GM21526 (cell line): ENCODE data around the gene MDM4.
"Not testable (repeated sequence)": the region's sequence is repeated elsewhere in the genome, so short reads cannot be mapped to it uniquely, and the experiment has no call there.

Source experiments
- ATAC-seq: cut with Tn5 transposase; IDR thresholded peaks from one replicate; pipeline ENCODE4 v1.9.1; 2021; ENCODE audit warnings: moderate library complexity; ENCODE audit not compliant: unreplicated experiment, low FRiP score

The MDM4 gene

DNA sequence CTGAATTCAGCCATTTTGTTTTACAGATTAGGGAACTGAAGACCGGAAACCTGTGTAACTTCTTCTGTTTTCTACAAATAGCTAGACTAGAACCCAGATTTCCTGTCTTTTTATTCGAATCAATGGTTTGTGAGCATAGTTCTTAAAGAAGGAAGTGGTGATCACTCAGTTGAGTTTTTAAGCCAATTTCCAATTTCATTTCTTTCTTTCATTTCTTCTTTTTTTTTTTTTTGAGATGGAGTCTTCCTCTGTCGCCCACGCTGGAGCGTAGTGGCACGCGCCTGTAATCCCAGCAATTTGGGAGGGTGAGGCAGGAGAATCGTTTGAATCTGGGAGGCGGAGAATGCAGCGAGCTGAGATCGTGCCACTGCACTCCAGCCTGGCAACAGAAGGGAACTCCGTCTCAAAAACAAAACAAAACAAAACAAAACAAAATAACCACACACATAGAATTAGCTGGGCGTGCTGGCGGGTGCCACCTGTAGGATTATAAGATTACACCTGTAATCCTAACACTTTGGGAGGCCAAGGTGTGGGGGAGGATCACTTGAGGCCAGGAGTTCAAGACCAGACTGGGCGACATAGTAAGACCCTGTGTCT lies 3.0 kb upstream of the MDM4 start:
- ATAC-seq: peak; percentile 40

DNA sequence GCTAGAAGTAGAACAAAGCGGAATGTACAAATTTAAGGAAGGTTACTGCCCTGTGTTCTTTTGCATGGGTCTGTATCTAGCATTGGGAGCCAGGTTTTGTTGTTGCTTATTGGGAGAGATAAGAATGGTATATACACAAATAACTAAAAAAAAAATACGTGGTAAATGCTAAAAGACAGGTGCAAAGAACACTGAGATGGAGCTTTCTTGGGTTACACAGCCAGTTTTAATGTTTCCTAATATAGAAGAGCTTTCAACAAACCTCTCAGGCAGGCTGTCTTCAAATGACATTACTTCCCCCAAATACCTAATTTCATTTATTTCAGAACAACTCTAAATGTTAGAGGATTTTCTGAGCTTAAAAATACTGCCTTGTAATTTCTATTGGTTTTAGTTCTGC lies 1.4 kb upstream of the MDM4 start:
- no peak for ATAC-seq

DNA sequence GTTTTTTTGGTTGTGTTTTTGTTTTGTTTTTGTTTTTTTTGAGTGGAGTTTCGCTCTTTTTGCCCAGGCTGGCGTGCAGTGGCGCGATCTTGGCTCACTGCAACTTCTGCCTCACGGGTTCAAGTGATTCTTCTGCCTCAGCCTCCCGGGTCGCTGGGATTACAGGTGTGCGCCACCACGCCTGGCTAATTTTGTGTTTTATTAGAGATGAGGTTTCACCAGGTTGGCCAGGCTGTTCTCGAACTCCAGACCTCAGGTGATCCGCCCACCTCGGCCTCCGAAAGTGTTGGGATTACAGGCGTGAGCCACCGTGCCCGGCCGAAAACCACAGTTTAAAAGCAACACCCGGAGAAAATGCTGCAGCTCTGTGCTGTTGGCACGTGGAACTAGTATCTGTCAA lies 1.2 kb downstream of the MDM4 start:
- not testable (repeated sequence) for ATAC-seq

DNA sequence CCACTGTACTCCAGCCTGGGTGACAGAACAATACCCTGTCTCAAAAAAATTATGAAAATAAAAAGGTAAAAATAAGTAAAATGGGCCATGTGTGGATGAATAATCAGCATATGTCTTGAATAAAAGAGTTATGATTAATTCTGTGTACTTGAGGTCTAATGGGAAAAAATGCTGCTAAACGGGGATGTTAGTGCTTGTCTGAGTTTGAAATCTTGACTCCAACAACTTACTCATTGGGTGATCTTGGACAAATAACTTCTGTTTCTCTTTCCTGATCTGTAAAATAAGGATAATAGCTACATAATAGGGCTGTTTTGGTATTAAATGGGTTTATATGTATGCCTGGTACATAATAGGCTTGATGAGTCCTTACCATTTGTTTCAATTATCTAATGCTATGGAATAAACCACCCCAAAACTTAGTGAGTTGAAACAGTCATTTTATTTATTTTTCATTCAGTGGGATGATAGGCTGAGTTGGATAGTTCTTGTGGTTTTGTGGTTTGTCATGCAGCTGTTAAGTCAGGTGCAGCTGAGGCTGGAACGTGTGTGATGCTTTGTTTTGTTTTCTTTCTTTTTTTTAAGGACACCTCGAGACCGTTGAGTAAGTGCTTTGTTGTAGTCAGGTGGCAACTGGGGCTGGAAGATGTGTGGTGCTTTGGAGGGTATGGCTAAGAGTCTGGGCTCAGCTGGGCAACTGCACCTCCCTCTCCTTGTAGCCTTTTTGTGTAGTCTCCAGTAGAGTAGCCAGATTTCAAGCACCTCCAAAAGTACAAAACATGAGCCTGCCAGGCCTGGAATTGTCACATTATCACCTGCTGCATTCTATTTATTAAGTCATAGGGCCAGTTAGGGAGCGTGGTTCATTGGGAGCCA lies 4.9 kb downstream of the MDM4 start:
- no peak for ATAC-seq

DNA sequence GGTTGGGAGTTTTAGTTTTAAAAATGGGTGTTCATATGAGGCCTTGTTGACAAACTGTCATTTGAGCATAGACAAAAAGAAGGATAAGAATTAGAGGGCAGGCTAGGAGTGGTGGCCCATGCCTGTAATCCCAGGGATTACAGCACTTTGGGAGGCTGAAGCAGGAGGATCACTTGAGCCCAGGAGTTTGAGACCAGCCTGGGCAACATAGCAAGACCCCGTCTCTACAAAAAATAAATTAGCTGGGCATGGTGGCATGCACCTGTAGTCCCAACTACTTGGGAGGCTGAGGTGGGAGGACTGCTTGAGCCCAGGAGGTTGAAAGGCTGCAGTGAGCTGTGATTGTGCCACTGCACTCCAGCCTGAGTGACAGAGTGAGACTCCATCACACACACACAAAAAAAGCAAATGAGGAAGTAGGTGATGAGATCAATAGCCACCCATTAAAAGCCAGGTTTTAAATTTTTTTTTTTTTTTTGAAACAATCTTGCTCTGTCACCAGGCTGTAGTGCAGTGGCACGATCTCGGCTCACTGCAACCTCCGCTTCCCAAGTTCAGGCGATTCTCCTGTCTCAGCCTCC lies 5.8 kb downstream of the MDM4 start:
- not testable (repeated sequence) for ATAC-seq

DNA sequence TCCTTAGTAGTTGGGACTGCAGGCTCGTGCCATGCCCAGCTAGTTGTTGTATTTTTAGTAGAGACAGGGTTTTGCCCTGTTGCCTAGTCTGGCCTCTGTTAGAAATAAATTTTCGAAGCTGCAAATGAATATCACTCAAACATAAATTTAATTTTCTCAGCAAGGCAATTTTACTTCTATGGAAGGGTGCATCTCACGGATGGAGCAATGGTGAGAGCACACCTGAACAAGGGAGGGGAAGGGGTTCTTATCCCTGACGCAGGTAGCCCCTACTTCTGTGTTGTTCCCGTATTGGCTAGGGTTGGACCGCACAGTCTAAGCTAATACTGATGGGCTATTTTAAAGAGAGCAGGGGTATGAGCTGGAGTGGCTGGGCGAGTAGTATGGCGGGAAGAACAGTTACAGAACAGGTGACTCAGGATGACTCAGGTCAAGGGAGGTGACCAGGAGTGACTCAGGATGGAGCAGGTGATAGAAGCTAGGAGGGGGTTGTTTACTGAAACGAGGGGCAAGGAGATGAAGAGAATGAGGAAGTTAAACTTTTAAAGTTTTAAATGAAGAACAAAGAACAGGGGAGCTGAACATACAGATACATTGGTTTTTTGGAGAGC lies 7.5 kb downstream of the MDM4 start:
- no peak for ATAC-seq

DNA sequence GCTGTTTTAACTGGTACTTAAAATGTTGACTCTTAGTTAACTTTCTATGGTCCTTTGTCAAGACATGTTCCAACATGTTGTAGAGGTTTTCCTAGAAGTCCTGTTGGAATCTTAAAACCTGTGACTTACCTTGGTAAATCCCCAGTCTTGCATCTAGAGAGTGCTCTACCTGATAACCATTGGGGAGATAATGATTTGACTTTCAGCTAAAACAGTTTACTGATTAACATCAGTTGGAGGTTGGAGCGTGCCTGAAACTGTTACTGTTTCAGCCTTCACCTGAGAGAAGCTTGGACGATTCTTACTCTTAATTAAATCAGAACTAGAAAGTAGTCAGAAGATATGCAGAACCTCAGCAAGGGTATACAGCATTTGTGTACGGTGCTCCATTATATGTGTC lies 8.8 kb downstream of the MDM4 start:
- no peak for ATAC-seq

DNA sequence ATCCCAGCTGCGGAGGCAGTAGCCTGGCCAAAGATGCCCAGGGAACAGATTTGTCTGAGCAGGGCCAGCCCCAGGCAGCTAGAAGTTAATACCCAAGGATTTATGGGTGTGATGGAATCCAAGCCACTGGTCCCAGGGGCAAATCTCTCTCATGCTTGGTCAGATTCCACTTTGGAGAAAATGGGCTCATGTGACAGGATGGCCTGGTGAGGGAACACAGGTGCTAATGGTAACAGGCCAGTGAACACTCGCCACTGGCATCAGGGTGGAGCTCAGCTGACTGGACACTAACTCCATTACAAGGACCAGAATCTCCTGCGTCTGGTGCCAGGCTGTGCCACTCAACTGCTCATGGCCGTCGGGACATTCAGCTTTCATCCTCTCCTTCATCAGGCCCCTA lies 12.0 kb downstream of the MDM4 start:
- no peak for ATAC-seq

DNA sequence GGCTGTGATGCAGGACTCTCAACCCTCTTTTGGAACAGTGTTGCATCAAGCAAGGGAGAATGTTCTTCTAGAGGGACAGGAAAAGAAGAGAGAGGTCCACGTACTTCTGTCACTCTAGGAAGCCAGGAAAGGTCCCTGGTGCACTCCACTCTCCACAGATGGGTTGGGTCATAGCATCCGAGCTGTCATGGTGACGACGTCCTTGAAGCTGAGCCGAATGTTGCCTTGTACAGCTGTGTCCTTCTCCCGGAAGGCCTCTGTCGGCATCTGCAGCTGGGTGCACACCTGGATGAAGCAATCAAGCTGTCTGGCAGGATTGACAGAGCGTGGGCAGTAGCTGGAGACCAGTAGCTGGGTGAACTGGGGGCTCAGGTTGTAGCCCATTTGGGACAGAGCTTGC lies 12.5 kb downstream of the MDM4 start:
- no peak for ATAC-seq

DNA sequence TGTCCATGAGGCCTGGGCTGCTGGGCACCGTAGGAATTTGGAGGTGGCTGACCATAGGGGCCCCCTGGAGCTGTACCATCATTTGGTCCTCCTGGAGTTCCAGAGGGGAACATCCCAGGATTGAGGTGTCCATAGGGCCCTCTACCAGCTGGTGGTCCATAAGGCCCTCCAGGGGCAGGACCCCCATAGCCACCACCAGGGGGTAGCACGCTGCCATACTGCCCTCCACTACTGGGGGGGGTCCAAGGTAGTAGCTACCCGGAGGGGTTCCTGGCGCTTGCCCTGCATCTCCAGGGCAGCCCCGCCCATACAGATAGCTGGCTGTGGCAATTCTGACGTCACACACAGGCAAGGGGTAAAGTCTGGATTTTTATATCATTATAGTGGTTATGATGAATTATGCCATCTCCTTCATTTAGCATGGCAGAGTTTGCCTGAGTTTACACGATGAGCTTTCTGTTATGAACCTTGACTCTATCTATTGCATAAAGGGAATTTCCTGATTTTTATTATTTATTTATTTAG lies 13.2 kb downstream of the MDM4 start:
- no peak for ATAC-seq

DNA sequence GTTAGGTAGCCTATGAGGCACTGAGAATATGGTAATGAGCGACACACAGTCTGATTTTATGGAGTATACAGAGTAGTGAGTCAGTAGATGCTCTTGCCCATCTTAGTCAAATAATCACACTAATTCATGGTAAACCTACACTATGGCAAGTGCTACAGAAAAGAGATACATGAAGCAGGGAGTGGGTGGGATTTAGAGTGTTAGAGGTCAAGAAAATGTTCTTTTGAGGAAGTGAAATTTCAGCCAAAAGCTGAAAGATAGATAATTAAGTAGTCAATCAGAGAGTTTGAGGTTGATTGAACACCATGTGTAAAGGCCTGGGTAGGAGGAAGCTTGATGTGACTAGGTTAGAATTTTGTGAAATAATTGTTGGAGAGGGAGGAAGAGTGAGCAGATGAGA lies 14.7 kb downstream of the MDM4 start:
- ATAC-seq: peak; percentile 66

DNA sequence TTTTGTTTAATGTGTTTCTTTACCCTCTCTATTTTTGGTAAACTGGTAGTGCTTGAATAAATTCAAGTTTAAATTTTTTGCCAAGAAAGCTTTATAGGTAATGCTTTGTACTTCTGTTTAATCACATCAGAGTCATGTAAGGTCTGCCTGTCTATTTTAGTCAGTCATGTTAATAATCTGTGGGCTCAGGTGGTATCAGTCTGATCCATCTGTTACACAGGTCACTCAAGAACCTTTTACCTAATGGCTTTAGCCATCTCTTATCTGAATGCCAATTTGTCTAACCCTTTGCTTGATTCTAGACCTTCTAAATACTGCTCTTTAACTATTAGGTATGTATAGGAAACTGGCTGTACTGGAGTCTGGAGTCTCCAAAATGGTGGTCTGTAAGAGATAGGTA lies 16.6 kb downstream of the MDM4 start:
- ATAC-seq: no peak

DNA sequence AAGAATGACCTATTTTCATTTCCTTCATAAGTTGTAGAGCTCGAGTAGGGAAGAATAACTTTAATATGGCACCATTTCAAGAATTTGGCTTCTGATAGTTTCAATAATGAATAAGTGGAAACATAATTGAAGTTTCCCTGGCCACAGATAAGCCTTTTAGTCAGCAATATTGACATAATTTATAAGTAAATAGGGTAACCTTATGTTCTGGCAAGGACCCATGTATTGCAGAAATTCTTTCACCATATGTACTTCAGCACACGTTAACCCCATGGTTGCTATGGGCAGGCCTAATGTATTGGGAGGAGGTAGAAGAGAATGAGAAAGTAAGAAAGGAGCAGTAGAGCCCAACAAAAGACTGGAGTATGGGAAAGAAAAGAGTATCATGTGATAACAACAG lies 25.4 kb downstream of the MDM4 start:
- ATAC-seq: no peak

DNA sequence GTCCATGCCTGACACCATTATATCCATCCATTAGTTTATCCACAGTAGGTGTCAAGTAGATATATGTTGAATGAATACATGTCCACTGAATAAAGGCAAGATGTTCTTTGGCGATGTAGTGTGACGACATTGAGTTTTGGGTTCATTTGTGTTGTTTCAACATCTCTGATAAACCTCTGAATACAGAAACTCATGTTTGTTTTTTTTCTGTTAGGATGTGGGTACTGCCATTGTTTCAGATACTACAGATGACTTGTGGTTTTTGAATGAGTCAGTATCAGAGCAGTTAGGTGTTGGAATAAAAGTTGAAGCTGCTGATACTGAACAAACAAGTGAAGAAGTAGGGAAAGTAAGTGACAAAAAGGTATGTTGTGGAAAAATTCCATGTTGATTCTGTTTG lies 28.1 kb downstream of the MDM4 start:
- no peak for ATAC-seq

DNA sequence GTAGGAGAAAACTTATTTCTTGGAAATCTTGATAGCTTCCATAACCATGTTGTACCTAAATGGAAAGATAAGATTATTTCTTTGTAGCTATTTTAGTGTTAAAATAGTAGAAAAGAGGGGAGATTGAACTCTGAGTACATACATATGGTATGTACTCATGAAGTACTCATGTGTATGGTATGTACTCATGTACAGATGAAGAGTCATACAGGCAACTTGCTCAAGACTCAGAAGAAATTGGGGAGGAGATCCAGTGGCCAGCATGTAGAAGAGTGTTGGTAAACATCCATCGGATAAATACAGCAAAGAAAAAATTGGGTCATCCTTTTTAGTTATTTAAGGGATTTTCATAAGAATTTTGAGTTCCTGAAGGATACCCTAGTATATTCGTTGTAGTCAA lies 29.0 kb downstream of the MDM4 start:
- no peak for ATAC-seq

DNA sequence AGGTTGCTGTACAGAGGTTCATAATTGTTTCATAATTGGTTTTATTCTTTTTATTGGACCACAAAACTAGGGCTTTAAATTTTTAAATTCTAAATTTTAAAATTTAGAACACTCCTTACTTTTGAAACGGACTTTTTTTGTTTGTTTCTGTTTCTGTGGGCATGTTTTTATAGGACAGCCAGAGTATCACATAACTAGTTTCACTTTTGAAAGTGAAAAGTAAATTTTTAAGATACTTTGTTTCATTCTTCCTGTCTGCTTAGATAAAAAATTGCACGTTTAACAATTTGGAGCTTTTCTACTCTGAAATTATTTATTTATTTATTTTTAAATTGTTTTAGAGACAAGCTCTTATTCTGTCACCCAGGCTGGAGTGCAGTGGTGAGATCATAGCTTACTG lies 29.7 kb downstream of the MDM4 start:
- ATAC-seq: no peak

DNA sequence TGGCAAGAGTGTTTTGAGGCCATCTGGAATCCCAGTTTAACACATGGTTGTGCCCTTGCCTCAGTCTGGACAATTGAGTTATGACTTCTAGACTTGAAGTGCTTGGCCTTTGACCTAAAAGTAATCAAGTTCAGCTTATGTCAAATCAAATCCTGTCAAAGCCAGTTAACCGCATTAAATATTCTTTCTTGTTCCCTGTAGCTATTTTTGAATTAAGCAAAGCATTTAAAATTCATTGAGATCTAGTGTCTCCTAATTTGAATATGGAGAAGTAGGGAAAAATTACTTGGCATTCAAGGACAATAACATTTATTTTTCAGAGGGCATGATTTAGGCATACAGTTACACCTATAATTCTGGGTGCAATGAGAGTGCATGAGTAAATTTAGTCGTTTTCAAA lies 32.1 kb downstream of the MDM4 start:
- ATAC-seq: no peak

DNA sequence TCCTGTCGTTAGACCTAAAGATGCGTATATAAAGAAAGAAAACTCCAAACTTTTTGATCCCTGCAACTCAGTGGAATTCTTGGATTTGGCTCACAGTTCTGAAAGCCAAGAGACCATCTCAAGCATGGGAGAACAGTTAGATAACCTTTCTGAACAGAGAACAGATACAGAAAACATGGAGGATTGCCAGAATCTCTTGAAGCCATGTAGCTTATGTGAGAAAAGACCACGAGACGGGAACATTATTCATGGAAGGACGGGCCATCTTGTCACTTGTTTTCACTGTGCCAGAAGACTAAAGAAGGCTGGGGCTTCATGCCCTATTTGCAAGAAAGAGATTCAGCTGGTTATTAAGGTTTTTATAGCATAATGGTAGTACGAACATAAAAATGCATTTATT lies 33.1 kb downstream of the MDM4 start:
- no peak for ATAC-seq

DNA sequence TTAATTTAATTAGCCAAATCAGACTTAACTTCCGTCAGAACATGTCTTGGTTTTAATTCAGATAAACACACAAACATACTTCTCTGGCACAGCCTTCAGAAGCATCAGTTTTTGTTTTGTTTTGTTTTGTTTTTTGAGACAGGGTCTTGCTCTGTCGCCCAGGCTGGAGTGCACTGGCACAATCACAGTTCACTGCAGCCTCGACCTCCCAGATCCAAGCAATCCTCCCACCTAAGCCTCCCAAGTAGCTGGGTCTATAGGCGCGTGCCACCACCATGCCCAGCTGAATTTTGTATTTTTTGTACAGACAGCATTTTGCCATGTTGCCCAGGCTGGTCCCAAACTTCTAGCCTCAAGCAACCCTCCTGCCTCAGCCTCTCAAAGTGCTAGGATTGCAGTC lies 34.7 kb downstream of the MDM4 start:
- no peak for ATAC-seq

DNA sequence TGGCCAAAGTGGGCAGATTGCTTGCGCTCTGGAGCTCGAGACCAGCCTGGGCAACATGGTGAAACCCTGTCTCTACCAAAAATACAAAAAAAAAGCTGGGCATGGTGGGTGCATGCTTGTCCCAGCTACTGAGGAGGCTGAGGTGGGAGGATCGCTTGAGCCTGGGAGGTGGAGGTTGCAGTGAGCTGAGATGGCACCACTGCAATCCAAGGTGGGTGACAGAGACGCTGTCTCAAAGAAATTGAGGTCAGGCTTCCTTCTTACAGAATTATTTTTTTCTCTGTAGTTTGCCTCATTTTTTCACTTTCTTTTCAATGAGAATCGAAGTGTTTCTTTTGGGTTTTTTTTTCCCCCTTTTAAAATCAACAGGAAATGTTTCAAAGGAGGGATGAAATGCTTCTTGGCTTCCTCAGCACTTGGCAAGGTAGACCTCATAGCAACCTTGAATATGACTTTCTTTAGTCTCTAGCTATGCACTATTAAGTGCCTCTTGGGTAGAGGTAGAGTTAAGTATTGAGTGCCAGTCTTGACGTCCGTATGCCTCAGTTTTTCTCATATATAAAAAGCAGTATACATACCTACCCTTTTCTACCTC lies 40.3 kb downstream of the MDM4 start:
- no peak for ATAC-seq

DNA sequence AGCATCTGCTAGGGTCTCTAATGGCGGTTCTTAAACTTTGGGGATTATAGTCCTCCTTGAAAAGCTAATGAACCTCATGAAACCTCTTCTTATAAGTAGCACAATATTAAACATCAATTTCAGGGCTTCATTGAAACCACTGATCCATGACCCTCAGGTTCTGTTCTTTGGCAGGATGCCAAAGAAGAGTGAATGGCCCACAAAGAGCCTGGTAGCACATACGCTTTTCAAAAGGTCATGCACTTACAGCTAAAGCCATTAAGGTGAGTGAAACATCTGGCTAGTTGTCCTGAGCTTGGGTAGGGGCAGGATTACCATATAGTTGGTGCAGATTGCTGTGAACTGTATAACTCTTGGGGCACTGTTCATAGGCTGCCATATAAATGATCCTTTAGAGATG lies 42.3 kb downstream of the MDM4 start:
- no peak for ATAC-seq
